Kidney glomerular epithelial cell (primary cell): Measurements from ENCODE around the gene HAUS5.
"Not testable (repeated sequence)": the region's sequence is repeated elsewhere in the genome, so short reads cannot be mapped to it uniquely, and the experiment has no call there.

Source experiments
- DNase-seq: peaks from one replicate; lab custom pipeline; 2025; lab: John Stamatoyannopoulos, UW

The HAUS5 gene, protein sequence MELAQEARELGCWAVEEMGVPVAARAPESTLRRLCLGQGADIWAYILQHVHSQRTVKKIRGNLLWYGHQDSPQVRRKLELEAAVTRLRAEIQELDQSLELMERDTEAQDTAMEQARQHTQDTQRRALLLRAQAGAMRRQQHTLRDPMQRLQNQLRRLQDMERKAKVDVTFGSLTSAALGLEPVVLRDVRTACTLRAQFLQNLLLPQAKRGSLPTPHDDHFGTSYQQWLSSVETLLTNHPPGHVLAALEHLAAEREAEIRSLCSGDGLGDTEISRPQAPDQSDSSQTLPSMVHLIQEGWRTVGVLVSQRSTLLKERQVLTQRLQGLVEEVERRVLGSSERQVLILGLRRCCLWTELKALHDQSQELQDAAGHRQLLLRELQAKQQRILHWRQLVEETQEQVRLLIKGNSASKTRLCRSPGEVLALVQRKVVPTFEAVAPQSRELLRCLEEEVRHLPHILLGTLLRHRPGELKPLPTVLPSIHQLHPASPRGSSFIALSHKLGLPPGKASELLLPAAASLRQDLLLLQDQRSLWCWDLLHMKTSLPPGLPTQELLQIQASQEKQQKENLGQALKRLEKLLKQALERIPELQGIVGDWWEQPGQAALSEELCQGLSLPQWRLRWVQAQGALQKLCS

DNA sequence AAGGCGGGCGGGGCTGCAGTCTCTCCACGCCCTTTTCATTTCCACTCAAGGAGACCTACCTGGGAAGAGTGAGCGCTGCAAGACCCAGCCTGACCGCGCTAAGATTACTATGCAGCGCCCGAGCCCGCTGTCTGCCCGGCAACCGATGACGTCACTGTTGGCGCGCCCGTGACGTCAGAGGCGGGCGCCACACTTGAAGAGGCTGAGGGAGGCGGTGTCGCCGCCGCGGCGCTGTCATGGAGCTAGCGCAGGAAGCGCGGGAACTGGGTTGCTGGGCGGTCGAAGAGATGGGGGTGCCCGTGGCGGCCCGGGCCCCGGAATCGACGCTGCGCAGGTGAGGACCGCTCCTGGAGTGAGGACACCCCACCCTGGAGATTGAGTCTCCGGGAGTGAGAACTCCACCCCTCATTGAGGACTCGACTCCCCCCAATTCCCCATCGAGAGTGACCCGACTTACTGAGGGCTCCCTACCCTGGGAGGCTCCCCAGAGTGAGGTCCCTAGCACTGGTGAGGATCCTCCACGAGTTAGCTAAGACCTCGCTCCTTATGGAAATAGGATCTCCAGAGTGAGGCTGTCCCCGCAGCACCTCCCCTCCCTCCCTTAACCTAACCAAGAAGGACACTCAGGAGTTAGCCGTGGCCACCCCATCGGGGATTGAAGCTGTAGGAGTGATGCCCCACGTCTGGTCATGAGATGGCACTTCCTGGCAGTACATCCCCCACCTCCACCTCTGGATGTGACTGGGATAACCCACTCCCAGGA lies at the start of gene HAUS5:
TSS of gene HAUS5 (plus strand) at position 177 of the 763 bp plus-strand sequence. CDS start at position 237, 60 bp downstream.
- DNase-seq, result peak; percentile 86

DNA sequence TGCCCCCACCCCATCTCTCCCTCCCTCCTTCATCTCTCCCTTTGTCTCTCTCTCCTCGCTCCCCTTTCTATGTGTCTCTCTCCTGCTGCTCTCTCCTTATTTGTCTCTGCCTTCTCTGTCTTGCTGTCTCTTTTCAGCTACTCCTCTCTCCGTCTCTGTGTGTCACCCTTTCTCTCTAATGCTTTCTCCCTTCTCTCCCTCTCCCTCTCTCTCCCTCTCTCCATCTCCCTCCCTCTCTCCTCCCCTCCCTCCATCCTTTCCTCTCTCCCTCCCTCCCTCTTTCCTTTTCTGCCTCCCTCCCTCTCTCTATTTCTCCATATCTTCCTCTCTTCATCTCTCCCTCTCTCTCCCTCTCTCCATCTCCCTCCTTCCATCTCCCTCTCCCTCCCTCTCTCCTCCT lies 49.8 kb upstream of the HAUS5 start:
- no peak for DNase-seq

DNA sequence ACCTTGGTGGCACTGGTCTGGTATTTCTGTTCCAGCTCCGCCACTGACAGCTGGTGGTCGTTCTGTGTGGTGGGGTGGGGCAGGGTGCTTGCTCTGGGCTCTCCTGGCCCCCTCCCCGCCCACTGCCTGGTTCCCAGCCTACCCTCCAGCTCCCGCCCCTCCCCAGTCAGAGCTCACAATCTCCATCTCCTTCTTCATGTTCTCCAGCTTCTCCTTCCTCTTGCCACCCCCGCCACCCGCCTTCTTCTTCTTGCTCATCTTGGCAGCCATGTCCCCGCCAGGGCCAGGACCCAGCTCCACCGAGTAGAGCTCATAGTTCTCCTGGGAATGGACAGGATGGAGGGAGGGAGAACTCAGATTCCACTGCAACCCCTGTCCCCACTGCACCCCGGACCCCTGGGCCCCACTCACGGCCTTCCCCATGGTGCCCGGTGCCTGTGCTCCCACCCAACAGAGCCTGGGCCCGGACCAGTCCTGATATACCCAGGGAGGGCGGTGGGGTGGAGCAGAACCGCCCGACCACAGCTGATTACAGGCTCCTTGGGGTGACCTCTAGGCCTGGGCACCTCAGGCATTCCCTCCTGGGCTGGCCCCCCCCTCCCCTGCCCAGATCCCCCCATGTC lies 49.2 kb upstream of the HAUS5 start, which contains the start of gene ATP4A:
TSS of gene ATP4A (minus strand) at position 452 of the 623 bp plus-strand sequence. CDS start at position 423, 29 bp downstream.
- no peak for DNase-seq

DNA sequence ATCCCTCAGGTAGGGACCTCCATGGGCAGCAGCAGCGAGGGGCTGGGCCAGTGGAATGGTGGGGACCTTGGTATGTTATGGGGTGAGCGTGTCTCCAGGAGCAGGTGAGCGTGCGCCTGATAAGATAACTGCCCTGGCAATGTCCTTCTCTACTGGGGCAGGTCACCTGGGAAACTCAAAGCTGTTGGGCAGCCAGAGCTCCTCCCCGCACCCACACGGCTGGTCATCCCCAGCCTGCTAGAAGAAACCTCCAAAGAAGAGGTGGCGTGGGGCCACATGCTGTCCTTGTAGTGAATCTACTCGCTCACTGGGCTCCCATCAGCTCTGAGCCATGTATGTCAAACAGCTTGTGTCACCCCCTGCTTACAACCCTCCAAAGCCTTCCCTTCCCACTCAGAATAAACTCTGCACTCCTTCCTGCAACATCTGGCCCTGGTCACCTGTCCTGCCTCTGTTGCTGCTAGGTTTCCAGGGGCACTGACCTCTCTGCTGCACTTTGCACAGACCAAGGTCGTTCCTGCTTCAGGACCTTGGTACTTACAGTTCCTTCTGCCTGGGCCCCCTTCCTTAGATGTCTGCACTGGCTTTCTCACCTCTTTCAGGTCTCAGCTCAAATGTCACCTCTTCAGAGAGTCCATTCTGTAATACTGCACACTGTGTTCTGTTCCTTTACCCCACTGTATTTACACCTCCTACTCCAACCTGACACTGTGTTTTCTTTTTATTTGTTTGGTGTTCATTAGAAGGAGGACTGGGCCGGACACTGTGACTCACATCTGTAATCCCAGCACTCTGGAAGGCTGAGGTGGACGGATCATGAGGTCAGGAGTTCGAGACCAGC lies 47.3 kb upstream of the HAUS5 start:
- no peak for DNase-seq

DNA sequence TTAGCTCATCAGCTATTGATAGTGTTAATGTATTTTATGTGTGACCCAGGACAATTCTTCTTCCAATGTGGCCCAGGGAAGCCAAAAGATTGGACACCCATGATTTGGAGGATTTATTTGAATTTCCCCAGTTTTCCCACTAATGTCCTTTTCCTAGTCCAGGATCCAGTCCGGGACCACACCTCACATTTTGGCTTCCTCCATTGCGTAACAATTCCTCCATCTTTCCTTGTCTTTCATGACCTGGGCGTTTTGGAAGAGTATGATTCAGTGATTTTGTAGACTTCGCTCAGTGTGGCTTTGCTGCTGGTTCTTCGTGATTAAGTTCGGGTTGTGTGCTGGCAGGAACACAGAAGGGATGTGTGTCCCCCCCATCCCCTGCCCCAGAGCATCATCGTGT lies 45.8 kb upstream of the HAUS5 start:
- DNase-seq, result no peak

DNA sequence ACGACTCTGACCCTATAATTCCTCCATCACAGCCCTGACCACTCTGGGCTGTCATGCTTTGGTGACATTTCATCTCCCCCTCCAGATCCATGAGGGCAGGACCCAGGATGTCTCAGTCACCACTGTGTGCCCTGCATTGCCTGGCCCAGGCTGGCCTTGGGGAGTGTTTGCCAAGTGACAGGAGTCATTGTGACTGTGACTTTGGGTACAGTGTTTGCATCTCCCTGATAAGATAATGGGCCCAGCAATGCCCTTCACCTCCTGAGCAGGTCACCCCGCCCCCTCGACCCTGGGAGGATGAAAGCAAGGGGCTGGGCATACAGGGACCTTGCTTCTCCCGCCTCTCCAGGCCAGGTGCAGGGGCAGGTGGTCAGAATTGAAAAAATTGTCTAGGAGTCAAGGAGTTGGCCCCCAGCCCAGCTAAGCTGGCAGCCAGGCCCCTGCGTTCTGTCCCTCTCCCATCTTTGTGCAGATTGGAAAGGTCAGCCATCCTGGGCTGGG lies 43.2 kb upstream of the HAUS5 start:
- no peak for DNase-seq

DNA sequence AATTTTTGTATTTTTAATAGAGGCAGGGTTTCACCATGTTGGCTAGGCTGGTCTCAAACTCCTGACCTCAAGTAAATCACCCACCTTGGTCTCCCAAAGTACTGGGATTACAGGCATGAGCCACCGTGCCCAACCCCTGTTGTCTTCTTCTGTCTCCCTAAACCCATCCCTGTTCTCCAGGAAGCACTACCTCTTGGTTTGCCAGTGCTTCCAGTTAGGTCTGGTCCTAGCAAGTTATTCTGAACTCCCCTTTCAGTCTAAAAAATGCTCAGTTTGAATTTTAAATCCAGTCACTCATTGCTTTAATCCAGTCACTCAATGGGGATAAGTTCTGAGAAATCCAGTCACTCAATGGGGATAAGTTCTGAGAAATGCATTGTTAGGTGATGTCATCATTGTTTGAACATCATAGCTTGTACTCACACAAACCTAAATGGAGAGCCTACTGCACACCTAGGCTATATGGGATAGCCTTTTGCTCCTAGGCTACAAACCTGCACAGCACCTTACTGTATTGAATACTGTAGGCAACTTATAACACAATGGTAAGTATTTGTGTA lies 41.0 kb upstream of the HAUS5 start:
- DNase-seq, result no peak

DNA sequence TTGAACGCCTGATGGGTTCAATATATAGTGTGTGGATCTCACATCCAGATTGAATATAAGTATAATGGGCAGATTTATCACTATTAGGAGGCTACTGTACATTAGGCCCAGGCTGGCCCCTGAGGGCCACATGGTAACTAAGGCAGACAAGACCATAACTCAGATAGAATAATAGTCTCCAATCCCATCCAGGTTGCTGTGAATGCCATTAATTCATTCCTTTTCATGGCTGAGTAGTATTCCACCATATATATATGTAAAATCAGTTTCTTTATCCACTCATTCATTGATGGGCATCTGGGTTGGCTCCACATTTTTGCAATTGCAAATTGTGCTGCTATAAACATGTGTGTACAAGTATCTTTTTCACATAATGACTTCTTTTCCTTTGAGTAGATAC lies 34.6 kb upstream of the HAUS5 start:
- no peak for DNase-seq

DNA sequence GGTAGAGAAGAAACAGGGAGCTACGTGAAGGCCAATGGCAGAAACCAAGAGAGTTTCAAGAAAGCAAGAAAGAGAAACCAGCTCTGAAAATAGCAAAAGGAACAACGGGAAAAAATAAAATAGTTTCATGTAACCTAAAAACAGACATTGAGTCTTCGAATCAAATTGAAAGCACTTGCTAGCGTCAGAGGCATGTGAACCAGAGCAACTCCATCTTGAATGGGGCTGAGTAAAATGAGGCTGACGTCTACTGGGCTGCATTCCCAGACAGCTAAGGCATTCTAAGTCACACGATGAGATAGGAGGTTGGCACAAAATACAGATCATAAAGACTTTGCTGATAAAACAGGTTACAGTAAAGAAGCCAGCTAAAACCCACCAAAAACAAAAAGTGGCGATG lies 33.8 kb upstream of the HAUS5 start:
- no peak for DNase-seq

DNA sequence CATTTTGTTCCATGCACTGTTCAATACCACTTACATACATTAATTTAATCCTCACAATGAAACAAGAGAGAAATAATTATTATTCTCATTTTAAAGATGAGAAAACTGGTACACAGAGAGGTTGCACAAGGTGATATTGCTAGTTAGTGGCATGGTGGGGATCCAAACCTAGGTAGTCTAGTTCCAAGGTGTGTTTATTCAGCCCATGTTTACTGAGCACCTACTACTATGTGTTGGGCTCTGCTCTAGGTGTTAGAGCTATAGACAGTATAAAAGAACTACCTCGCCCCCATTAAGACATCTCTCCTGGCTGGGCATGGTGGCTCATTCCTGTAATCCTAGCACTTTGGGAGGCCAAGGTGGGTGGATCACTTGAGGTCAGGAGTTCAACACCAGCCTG lies 29.8 kb upstream of the HAUS5 start:
- no peak for DNase-seq

DNA sequence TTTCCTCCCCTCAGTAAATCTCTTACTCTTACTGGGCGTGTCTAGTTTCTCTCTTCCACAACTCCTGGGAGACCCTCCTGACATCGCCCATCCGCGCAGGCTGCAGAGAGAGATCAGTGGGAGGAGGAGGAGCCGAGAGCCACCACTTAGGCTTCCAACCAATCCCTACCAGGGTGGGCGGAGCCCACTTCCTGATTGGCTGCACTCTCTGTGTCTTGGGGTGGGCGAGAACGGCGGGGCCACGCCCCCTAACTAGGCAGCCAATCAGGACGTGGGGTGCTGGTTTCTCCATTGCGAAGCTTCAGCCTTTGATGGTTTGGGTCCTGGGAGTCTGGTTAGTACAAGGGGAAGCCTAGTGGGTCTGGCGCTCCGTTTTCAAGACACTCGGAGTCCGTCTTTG lies 26.7 kb upstream of the HAUS5 start, which contains the start of gene PMIS2:
TSS of gene PMIS2 (plus strand) at position 326 of the 400 bp plus-strand sequence. CDS start 87 bp downstream, outside the sequence.
- no peak for DNase-seq

DNA sequence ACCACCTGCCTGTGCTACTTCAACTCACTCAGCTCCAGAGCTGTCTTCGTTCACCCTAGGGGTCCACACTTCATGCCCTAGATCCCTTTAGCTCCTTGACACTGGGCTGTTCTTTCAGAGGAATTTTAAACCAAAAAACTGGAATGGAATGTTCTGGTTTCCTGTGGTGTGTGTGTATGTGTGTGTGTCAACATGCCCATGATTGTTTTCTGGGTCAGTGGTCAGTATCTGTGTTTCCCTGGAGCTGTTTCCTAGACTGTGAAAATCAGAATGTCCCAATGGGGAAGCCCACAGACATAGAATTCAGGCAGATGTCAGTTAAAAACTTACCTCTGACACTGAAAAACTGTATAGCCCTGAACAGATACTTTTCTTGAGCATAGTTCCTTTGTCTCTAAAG lies 25.2 kb upstream of the HAUS5 start:
- no peak for DNase-seq

DNA sequence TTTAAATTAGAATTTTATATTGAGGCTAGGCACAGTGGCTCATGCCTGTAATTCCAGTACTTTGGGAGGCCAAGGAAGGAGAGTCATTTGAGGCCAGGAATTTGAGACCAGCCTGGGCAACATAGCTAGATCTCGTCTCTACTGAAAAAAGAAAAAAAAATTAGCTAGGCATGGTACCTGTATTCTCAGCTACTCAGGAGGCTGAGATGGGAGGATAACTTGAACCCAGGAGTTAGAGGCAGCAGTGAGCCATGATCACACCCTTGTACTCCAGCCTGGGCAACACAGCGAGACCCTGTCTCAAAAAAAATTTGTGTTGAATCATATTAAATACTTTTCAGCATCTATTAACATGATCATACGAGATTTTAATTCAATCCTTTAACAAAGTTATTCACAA lies 21.7 kb upstream of the HAUS5 start:
- DNase-seq, result no peak

DNA sequence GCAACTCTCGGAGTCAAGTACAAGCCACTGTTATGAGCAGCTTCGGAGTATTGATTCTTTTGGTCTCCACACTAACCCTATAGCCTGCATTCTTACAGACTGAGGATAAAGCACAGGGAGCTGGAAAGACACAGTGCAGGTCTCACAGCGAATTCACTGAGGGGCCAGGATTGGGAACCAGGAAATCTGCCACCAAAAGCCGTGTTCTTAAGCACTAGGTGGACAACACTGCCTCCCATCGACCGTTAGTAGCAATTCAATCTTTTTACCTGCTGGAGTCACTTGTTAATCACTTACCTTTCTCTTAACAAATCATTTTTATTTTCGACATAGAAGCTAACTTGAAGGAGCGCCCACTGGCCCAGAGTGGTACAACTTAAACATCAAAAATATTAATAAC lies 20.3 kb upstream of the HAUS5 start:
- peak; percentile 5 for DNase-seq

DNA sequence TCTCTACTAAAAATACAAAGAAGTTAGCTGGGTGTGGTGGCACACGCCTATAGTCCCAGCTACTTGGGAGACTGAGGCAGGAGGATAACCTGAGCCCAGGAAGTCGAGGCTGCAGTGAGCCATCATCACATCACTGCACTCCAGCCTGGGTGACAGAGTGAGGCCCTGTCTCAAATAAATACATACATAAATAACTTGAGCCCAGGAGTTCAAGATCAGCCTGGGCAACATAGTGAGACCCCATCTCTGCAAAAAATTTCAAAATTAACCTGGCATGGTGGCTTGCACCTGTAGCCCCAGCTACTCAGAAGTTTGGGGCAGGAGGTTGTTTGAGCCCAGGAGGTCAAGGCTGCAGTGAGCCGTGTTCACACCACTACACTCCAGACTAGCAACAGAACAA lies 17.5 kb upstream of the HAUS5 start:
- not testable (repeated sequence) for DNase-seq

DNA sequence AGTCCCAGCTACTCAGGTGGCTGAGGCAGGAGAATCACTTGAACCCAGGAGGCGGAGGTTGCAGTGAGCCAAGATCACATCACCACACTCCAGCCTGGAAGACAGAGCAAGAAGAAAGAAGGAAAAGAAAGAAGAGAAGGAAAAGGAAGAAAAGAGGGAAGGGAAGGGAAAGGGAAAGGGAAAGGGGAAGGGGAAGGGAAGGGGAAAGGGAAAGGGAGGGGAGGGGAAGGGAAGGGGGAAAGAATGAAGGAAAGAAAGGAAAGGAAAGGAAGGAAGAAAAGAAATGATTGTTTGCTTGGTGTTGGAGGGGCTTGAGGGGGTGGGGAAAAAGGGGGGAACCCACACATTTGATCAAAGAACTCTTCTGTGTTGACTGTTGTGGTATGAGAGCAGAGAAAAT lies 16.6 kb upstream of the HAUS5 start:
- no peak for DNase-seq

DNA sequence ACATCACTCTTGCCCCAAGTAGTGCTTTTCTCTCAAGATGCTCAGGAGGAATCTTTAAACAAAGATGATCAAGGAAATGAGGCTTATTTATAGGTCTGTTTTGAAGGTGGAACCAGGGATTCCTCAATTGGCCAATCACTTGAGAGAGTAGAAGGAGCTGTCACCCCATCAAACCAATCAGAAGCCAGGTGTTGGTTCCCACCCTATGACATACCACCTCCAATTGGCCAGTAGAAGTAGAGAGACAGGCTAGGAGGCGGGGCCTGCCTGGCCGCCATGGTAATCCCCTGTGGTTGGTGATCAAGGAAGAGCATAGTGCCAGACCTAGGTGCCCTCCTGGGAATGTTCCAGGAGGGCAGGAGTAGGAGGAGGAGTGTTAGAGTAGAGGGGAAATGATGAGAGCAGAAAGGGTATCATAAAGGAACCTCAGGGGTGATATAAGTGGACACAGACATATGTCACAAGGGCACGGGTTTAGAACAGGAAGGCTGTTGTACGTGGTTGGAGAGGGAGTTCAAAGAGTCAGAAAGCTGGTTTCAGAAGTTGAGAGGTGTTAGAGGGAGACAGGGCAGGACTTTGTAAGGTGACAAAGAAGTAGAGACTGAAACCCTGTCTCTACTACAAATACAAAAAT lies 16.1 kb upstream of the HAUS5 start:
- no peak for DNase-seq

DNA sequence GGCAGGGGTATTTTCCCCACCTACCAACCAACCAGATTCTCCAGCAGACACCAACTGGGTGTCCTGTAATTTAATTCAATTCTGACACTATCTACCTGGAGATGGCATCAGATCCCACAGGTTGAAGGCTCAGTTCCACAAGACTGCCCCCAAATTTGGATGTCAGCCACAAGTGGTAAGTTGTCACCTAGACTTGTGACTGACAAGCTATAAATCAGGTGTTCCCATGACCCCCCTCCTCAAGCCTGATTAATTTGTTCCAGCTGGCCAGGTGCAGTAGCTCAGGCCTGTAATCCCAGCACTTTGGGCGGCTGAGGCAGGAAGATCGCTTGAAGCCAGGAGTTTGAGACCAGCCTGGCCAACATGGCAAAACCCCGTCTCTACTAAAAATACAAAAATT lies 10.6 kb upstream of the HAUS5 start:
- DNase-seq, result no peak

DNA sequence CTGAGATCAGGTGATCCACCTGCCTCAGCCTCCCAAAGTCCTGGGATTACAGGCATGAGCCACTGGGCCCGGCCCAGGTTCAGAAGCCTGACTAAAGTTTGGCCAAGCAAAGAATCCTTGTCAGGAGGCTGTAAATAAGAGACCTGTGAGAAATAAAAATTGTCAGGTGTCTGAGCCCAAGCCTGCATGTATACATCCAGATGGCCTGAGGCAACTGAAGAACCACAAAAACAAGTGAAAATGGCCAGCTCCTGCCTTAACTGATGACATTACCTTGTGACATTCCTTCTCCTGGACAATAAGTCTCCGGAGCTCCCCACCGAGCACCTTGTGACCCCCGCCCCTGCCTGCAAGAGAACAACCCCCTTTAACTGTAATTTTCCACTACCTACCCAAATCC lies 8.1 kb upstream of the HAUS5 start:
- DNase-seq, result not testable (repeated sequence)

DNA sequence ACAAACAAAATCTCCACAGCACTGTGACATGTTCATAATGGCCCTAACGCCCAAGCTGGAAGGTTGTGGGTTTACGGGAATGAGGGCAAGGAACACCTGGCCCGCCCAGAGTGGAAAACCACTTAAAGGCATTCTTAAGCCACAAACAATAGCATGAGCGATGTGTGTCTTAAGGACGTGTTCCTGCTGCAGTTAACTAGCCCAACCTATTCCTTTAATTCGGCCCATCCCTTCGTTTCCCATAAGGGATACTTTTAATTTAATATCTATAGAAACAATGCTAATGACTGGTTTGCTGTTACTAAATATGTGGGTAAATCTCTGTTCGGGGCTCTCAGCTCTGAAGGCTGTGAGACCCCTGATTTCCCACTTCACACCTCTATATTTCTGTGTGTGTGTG lies 5.4 kb upstream of the HAUS5 start:
- not testable (repeated sequence) for DNase-seq
